NCI-H2107 treated with DMSO at 0.1 percent for 48 hours (cell line): ENCODE data around the gene ZBBX.

Experiments used
- DNase-seq: peaks from one replicate; lab custom pipeline; 2025; ENCODE audit not compliant: unreplicated experiment; lab: John Stamatoyannopoulos, UW

ZBBX gene

GRCh38 chr3:167306319-167306718 lies 73.8 kb downstream of the ZBBX start:
- no peak for DNase-seq

DNA sequence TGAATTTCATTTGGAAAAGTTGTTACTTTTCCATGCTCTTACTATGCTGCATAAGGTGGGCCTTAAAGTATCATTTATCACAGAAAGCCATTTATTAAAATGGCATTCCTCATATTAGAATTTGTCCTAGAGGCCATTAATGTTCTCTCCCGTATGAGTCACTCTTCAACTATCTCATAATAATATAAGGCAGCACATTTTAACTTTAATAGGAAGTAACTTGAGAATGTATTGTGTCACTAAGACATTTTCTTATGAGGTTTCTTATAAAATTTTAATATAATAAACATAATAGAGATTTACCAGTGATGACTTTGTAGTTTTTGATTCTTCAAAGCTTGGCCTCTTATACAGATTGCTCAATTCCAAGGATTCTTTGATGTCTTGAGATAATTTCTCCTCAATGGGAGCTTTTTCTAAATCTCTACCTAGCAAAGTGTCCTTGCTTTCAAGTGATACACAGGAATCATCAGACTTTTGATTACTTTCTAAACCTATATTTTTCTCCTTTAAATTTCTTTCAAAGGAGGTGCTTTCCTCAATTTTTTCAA lies 74.7 kb downstream of the ZBBX start:
- no peak for DNase-seq

DNA sequence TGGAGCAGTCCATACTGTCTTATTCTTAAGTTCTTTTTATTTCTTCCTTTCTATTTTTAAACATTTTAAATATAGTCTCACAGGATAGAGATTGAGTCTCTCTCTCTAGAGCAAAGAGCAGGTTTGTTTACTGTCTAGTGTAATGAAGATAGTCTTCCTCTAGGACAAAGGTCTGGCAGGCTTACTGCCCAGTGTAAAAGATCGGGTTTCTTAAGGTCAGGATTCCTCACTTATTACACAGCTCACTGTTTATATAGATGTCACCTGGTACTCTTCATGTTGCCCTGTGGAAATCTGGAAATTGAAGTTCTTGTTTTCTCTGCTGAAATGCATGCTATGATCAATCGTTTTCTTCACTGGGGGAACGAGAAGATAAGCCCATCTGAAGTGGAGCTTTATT lies 76.0 kb downstream of the ZBBX start:
- no peak for DNase-seq

DNA sequence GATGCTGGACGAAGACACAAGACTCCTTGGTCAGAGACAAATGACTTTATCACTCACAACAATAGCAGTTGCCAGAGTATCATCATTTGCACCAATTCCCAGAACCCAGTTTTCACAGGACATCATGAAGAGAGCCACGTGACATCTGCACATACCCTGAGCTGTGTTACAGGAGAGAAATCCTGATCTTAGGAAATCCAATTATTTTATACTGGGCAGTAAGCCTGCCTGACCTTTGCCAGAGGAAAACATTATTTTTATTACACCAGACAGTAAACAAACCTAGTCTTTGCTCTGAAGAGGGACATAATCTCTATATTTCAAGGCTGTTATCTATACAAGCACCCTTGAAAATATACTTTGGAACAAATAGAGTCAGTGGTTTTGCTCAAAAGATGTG lies 77.4 kb downstream of the ZBBX start:
- no peak for DNase-seq

GRCh38 chr3:167300207-167300606 lies 79.9 kb downstream of the ZBBX start:
- no peak for DNase-seq

- no peak for DNase-seq
These were observed 90.7 kb downstream of the ZBBX start for GRCh38 chr3:167289435-167289834.

GRCh38 chr3:167288737-167289136 lies 91.4 kb downstream of the ZBBX start:
- DNase-seq: no peak

GRCh38 chr3:167287308-167287707 lies 92.8 kb downstream of the ZBBX start:
- DNase-seq: no peak

GRCh38 chr3:167274141-167274874 lies 105.8 kb downstream of the ZBBX start:
- no peak for DNase-seq

DNA sequence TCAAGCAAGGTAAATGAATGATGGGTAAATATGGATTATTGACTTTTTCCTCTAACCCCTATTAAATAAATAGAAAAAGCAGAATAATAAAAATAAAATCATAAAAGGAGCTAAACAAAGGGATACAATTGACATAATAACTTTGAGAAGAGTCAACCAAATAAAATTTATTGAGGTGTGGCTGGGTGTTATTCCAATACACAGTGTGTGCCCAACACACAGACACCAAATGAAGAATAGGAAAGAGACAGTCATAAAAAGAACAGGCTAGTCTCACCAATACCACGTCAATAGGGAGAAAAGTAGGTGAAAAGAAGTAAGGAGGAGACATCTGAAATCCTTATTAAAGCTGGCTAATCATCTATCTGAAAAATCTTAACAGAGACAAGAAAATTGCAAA lies 127.1 kb downstream of the ZBBX start:
- DNase-seq: no peak

GRCh38 chr3:167251678-167252077 lies 128.4 kb downstream of the ZBBX start:
- DNase-seq: no peak

DNA sequence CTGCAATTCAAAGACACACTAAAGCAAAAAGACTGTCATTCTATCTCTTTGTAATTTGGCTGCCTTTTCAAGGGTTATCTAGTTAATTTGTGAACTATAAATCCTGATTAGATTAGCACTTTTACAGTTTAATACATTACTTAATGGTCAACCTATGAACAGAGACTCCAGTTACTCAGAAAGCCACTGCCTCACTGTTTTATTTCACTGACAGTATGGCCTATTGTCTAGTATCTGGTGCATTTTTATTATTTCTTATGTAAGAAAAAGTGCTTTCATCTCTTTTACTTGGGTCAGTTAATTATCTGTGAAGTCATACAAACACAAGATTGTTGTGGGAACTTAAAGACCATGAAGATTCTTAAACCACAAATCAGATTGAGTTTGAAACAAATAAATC lies 133.8 kb downstream of the ZBBX start:
- DNase-seq: no peak

DNA sequence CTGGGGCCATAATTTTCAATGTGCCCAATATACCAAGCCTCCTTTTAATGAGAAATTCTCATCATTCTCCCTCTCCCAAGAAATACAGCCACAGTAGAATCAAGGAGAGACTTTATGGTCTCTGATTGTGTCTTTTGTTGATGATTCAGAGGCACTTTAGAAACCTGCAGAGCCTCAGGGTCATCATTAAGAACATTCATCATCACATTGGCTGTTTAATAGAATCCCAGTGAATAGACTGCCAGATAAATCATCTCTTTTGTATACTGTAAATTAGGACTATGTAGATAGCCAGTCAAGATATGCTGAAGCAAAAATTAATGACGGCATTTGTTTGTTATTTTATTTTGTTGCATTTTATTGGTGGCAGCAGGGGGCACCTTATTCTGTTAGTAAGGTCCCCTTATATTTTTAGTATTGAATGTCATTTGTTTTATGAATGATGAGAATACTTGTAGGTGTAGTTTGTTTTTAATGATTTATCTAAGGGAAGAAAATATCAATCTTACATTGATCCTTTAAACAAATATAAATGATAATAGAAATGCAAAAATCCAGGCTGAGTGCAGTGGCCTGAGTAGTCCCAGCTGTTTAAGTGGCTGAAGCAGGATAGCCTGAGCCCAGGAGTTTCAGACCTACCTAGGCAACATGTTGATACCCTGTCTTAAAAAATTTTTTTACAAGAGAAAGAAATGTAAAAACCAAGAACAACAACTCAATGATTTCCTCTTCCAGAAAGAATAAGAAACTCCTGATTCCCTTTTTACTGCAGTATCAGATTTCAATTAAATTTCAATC lies 138.8 kb downstream of the ZBBX start:
- no peak for DNase-seq

- no peak for DNase-seq
These were observed 152.0 kb downstream of the ZBBX start for GRCh38 chr3:167228135-167228534.

- no peak for DNase-seq
These were observed 154.3 kb downstream of the ZBBX start for GRCh38 chr3:167225821-167226220.

DNA sequence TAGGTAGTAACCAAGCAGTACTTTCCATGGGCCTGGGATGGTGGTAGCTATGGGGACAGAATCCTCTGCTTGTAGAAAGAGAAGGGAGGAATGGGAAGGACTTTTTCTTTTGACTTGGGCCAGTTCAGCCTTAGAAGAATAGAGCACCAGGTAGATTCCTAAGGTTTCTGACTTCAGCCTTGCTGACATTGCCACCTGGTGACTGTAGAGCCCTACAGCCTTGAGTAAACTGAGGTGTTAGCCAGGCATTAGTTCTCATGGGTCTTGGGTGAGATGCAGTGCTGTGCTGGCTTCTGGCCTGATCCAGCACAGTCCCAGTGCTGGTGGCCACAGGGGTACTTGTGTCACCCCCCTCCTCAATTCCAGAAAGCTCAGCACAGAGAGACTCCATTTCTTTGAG lies 171.1 kb downstream of the ZBBX start:
- no peak for DNase-seq

GRCh38 chr3:167203062-167203461 lies 177.0 kb downstream of the ZBBX start:
- DNase-seq: no peak

DNA sequence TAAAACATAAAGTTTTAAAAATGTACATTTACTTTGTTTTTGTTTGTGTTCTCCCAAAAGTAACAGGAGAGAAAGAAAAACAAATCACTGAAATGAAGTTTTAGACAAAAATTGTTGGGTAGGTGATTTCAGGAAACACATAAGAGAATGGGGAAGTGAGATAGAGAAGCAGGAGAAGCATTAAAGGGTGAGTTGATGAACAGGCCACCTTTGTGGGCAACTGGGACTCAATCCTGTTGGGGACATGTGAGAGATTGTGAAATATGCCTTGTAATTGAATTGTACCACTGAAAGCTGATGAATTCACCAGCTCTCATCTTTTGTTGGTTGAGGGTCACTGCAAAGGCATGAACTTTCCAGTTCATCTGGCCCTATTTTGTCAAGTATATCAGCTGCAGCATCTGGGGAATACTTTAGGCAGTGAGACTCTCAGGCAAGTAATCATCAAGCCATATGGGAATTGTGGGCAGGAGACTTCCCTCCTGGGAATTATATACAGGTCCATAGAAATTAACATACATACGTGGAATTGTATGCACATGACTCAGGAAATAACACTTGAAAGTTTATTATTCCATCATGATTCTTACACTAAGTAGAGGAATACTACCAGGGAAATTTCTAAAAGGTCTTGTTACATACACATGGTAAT lies 181.0 kb downstream of the ZBBX start:
- no peak for DNase-seq
